HL-60 (cell line): ENCODE results near the gene SRCAP.

ENCODE experiments used
- TF ChIP-seq, protein P1 (sequence below): IDR thresholded peaks from one replicate; pipeline ENCODE4 v1.5.1; 2011; ENCODE audit warnings: low read length, control low read depth, inconsistent platforms; ENCODE audit not compliant: insufficient read depth
- TF ChIP-seq, protein P2 (sequence below): IDR thresholded peaks from 2 replicates; pipeline ENCODE4 v1.6.1; 2012; ENCODE audit warnings: low read depth; ENCODE audit not compliant: insufficient replicate concordance

DNA sequence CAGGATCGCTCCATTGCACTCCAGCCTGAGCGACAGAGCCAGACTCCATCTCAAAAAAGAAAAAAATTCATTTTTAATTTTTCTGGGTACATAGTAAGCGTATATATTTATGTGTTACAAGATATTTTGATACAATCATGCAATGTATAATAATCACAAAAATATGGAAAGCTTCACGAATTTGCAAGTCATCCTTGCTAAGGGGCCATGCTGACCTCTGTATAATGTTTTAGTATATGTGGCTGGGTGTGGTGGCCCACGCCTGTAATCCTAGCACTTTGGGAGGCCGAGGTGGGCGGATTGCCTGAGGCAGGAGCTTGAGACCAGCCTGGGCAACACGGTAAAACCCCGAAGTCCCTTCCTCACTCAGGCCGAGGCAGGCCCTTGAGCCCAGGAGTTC lies 23.8 kb upstream of the SRCAP start:
- TF ChIP-seq, protein P1, sequence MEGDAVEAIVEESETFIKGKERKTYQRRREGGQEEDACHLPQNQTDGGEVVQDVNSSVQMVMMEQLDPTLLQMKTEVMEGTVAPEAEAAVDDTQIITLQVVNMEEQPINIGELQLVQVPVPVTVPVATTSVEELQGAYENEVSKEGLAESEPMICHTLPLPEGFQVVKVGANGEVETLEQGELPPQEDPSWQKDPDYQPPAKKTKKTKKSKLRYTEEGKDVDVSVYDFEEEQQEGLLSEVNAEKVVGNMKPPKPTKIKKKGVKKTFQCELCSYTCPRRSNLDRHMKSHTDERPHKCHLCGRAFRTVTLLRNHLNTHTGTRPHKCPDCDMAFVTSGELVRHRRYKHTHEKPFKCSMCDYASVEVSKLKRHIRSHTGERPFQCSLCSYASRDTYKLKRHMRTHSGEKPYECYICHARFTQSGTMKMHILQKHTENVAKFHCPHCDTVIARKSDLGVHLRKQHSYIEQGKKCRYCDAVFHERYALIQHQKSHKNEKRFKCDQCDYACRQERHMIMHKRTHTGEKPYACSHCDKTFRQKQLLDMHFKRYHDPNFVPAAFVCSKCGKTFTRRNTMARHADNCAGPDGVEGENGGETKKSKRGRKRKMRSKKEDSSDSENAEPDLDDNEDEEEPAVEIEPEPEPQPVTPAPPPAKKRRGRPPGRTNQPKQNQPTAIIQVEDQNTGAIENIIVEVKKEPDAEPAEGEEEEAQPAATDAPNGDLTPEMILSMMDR = no peak
- TF ChIP-seq, protein P2, sequence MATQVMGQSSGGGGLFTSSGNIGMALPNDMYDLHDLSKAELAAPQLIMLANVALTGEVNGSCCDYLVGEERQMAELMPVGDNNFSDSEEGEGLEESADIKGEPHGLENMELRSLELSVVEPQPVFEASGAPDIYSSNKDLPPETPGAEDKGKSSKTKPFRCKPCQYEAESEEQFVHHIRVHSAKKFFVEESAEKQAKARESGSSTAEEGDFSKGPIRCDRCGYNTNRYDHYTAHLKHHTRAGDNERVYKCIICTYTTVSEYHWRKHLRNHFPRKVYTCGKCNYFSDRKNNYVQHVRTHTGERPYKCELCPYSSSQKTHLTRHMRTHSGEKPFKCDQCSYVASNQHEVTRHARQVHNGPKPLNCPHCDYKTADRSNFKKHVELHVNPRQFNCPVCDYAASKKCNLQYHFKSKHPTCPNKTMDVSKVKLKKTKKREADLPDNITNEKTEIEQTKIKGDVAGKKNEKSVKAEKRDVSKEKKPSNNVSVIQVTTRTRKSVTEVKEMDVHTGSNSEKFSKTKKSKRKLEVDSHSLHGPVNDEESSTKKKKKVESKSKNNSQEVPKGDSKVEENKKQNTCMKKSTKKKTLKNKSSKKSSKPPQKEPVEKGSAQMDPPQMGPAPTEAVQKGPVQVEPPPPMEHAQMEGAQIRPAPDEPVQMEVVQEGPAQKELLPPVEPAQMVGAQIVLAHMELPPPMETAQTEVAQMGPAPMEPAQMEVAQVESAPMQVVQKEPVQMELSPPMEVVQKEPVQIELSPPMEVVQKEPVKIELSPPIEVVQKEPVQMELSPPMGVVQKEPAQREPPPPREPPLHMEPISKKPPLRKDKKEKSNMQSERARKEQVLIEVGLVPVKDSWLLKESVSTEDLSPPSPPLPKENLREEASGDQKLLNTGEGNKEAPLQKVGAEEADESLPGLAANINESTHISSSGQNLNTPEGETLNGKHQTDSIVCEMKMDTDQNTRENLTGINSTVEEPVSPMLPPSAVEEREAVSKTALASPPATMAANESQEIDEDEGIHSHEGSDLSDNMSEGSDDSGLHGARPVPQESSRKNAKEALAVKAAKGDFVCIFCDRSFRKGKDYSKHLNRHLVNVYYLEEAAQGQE = no peak
